GM20431 (cell line): Measurements from ENCODE around the gene KLC4.
"Not testable (repeated sequence)": the region's sequence is repeated elsewhere in the genome, so short reads cannot be mapped to it uniquely, and the experiment has no call there.

Experiments
- in situ Hi-C: fragments of 300-500 bp; cut with MseI, MboI; formaldehyde crosslinking; loops from one replicate; pipeline ENCODE4 v1.15.0; 2020; ENCODE audit warnings: low sequenced_read_pairs; ENCODE audit not compliant: unreplicated experiment

The KLC4 gene

GRCh38 chr6:43060755-43061633 lies 1.6 kb downstream of the KLC4 start:
- in situ Hi-C loops: no loop called here

DNA sequence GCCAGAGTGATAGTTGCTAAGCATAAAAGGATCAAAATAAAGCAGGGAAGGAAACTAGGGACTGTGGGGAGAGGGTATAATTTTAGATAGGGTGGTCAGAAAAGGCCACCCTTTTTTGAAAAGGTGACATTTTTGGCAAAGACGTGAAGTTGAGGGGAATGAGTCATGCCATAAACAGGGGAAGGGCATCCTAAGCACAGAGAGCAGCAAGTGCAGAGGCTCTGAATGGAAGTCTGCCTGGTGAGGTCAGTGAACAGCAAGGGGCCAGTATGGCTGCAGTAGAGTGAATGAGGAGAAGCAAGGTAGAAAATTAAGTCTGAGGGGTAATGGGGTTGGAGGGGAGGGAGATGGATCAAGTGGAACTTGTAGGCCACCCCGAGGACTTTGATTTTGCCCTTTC lies 2.4 kb downstream of the KLC4 start:
- in situ Hi-C loops: no loop called here

- in situ Hi-C loops: no loop called here
These were observed 3.4 kb downstream of the KLC4 start for GRCh38 chr6:43062818-43063217.

GRCh38 chr6:43070028-43070632 lies 10.7 kb downstream of the KLC4 start:
- in situ Hi-C loops: no loop called here

- in situ Hi-C loops: no loop called here
These were observed 15.6 kb downstream of the KLC4 start for GRCh38 chr6:43074847-43075669.

DNA sequence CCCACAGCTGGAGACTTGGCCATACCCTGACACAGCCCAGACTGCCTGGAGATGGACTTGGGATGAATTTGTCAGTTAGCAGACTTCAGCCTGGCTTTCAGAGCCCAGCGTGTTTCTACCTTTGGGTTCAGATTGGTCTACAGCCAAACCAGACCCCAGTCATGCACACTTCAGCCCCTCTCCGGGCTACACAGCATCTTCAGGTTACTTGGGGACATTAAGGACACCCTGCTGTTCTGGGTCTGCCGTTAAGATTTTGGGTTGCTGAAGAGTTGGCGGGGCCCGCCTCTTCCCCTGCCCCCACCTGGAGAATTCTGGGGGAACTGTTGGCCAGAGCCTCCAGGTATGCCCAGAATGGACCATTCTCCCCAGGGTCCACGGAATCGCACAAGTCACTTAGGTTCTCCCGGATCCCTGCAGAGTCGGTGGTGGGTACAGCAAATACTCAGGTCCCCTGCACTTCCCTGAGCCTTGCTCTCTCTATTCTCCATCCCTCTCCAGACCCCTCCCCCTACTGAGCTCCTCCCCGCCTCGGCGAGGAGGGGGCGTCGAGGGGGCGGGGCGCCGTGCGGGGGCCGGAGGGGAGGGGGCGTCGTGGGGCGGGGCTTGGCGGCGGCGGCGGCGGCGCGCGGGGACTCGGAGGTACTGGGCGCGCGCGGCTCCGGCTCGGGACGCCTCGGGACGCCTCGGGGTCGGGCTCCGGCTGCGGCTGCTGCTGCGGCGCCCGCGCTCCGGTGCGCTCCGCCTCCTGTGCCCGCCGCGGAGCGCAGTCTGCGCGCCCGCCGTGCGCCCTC lies 16.4 kb downstream of the KLC4 start, which contains the start of gene PTK7:
PTK7 (plus strand) TSS at position 645 of the 794 bp plus-strand sequence. CDS start 175 bp downstream, outside the sequence.
- in situ Hi-C loops: no loop called here

DNA sequence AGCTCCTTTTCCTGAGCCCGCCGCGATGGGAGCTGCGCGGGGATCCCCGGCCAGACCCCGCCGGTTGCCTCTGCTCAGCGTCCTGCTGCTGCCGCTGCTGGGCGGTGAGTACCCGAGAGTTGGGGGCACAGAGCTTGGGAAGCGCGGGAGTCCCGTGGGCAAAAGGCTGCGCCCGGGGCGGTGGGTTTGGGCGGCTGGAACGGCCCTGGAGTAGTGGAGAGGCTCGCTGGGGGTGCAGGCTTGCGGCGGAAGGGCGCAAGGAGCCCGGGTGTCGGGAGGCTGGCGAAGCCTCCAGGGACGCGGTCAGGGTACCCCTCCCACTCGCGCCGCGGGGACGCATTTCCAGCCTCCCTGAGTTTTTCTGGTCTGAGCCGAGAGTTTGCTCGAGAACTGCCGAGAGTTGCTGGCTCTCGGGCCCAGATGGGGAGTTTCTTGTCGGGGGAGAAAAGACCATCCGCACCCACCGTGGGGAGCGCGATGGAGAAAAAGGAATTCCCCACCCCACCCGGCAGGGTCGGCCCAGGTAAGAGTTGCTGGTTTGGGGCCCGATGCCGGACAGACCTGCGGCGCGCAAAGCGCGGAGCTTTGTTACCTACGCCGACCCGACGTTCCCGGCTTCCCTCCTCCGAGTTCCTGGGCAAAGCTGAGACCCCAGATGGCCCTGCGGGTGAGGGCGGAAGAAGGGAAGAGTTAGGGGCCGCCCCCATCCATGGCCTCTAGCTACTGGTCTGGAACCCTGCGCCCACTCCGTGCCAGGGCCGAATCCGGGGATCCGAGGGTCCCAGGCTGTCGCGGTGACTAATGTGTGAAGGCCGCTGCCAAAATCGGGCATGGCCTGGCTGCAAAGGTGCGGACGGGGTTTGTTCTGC lies 17.3 kb downstream of the KLC4 start:
- in situ Hi-C loops: no loop called here

DNA sequence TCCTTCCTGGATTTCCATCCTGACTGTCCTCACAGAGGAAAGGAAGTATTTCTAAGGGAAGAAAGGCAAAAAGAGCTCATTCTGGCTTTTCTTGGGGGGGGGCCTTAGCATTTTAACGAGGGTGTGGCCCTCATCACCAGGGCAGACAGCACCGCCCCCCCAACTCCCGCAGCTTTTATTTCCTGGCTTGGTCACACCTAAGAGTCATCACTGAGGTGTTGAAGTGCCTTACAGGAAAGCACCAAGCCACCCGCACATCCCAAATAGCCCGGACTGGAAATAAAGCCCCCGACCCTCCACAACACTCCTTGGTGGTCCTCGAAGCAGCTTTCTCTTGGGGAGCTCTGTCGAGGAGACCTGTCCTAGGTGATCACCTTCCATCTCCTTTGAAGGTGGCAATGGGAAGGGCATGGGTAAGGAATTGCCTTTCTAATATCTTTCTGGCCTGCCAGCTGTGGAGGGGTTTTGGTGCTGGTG lies 17.9 kb downstream of the KLC4 start:
- in situ Hi-C loops: no loop called here

GRCh38 chr6:43077981-43078511 lies 18.6 kb downstream of the KLC4 start:
- in situ Hi-C loops: no loop called here

- in situ Hi-C loops: no loop called here
These were observed 19.3 kb downstream of the KLC4 start for GRCh38 chr6:43078691-43079090.

GRCh38 chr6:43081043-43081442 lies 21.6 kb downstream of the KLC4 start:
- in situ Hi-C loops: no loop called here

DNA sequence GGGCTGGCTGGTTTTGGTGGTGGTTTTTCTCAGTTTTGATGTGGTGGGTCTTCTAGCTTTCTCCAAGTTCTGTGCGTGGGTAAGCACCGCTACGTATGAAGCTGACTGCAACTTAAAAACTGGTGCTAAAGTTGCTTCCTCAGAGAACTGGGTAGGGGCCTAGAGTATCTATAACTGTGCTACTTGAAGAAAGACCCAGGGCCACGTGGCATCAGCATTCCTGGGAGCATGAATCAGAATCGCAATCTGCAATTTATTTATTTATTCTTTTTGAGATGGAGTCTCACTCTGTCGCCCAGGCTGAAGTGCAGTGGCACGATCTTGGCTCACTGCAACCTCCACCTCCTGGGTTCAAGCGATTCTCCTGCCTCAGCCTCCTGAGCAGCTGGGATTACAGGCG lies 22.5 kb downstream of the KLC4 start:
- in situ Hi-C loops: not testable (repeated sequence)

- in situ Hi-C loops: no loop called here
These were observed 23.6 kb downstream of the KLC4 start for GRCh38 chr6:43082806-43083655.

DNA sequence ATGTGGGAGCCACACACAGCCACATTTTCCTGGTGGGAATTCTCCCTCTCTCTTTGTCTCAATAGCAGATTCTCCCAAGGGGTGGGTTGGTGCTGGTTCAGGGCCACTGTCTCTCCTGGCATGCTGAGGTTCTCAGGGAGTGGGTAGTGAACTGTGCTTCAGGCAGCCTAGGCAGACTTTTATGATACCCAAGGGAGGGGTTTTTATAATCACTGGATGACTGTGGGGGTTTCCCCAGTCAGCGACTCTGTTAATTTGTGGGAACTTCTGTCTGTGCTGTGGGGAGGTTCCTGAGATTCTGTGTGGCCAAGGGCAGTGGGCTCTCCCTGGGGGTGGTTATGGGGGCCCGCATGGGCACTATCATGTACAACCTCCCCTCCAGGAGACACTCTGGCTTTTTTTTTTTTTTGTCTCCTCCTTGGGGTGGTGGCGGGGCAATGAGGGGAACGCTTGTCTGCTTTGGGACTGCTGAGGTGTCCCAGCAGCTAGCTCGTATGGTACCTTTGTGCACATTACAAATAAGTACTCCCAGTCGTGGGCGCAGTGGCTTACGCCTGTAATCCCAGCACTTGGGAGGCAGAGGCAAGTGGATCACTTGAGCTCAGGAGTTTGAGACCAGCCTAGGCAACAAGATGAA lies 26.7 kb downstream of the KLC4 start:
- in situ Hi-C loops: no loop called here

DNA sequence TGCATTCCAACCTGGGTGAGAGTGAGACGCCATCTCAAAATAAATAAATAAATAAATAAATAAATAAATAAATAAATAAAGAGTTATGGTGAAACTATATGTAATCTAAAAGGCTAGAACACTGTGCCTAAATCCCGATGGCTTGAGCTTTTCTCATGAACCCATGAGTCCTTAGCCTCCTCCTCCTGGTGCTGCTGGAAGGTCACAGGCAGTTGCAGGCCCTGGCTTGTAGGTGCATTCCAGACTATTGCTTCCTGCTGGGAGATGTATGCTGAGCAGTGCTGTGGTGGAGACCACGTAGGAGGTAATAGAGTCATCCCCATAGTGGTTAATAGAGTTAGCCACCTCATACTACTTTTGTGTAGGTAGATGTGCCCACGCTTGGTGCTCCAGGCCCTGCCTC lies 29.2 kb downstream of the KLC4 start:
- in situ Hi-C loops: no loop called here

DNA sequence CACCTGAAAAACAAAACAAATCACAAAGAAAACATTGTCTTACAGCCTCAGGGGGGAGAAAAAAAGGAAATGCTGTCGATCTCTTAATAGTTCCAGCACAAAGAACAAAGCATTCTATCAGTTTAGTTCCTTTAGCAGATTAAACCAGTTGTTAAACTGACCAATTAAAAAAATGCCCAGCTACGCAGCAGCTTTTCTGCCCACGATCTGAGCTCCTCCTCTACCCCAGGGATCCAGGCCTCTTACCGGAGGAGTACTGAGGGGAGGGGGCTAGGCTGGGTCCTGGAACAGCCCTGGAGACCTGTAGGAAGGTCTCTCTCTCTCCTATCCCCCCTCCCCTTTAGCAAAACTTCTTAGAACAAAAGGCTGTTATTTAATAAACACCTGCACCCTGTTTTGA lies 30.0 kb downstream of the KLC4 start:
- in situ Hi-C loops: no loop called here

GRCh38 chr6:43089874-43090558 lies 30.6 kb downstream of the KLC4 start:
- in situ Hi-C loops: no loop called here
